ENCODE measurements around the gene BRPF1. TPM values are rescaled to one million over a fixed set of nuclear protein-coding genes. Genes with fewer than 3 reads are reported as not detected.
A peak's percentile ranks its signal among the peaks of the same experiment; 100 is the strongest.

Gene BRPF1
- total RNA-seq, 1 donor from 2014 or later, result 28.0 TPM

GRCh38 chr3:9732740-9733115, 1.2 kb downstream of the BRPF1 start:
- H3K4me1 Mint-ChIP-seq (ENCODE audit: unreplicated experiment), result peaks cover 22% of the 10 kb centered on the region
- no peak for TF ChIP-seq CTCF (conservative IDR thresholded peaks at IDR 0.05)
- peak overlapping the region; percentile 94 for H3K4me3 Mint-ChIP-seq
- peaks cover 6% of the 10 kb centered on the region for H3K27me3 Mint-ChIP-seq
- H3K36me3 Mint-ChIP-seq, result no peaks in the 10 kb centered on the region
- H3K9me3 Mint-ChIP-seq, result no peaks in the 10 kb centered on the region
- no peak for DNase-seq (ENCODE audit: extremely low spot score, unreplicated experiment)
- peak overlapping the region; percentile 92 for H3K27ac Mint-ChIP-seq

- DNase-seq (ENCODE audit: extremely low spot score, unreplicated experiment), result no peak
- no peak overlapping the region for H3K27ac Mint-ChIP-seq
- H3K9me3 Mint-ChIP-seq, result no peaks in the 10 kb centered on the region
- no peak for TF ChIP-seq CTCF (conservative IDR thresholded peaks at IDR 0.05)
- H3K27me3 Mint-ChIP-seq, result no peaks in the 10 kb centered on the region
- H3K4me1 Mint-ChIP-seq (ENCODE audit: unreplicated experiment), result peaks cover 16% of the 10 kb centered on the region
- H3K4me3 Mint-ChIP-seq, result no peak overlapping the region
- H3K36me3 Mint-ChIP-seq, result peaks cover 5% of the 10 kb centered on the region
Measured at GRCh38 chr3:9736831-9737230, 5.3 kb downstream of the BRPF1 start.

- H3K36me3 Mint-ChIP-seq, result peaks cover 5% of the 10 kb centered on the region
- H3K27ac Mint-ChIP-seq, result no peak overlapping the region
- no peaks in the 10 kb centered on the region for H3K4me1 Mint-ChIP-seq (ENCODE audit: unreplicated experiment)
- no peak for TF ChIP-seq CTCF (conservative IDR thresholded peaks at IDR 0.05)
- H3K27me3 Mint-ChIP-seq, result no peaks in the 10 kb centered on the region
- H3K9me3 Mint-ChIP-seq, result no peaks in the 10 kb centered on the region
- no peak overlapping the region for H3K4me3 Mint-ChIP-seq
- no peak for DNase-seq (ENCODE audit: extremely low spot score, unreplicated experiment)
Measured at GRCh38 chr3:9739181-9739580, 7.6 kb downstream of the BRPF1 start.

GRCh38 chr3:9742560-9742959, 11.0 kb downstream of the BRPF1 start:
- Mint-ChIP-seq H3K27ac (no peak overlapping the region), H3K27me3 (no peaks in the 10 kb centered on the region), H3K9me3 (no peaks in the 10 kb centered on the region), H3K36me3 (peaks cover 12% of the 10 kb centered on the region), H3K4me3 (no peak overlapping the region), H3K4me1 (ENCODE audit: unreplicated experiment) (no peaks in the 10 kb centered on the region)
- no peak for TF ChIP-seq CTCF (conservative IDR thresholded peaks at IDR 0.05)
- no peak for DNase-seq (ENCODE audit: extremely low spot score, unreplicated experiment)

DNA sequence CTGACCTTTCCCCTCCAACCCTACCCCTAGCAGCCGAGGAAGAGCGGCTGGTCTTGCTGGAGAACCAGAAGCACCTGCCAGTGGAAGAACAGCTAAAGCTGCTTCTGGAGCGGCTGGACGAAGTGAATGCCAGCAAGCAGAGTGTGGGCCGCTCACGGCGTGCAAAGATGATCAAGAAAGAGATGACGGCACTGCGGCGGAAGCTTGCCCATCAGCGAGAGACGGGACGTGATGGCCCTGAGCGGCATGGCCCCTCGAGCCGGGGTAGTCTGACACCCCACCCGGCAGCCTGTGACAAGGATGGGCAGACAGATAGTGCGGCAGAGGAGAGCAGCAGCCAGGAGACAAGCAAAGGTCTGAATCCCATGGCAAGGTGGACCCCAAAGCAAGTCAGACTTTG, 12.0 kb downstream of the BRPF1 start:
- H3K4me3 Mint-ChIP-seq, result no peak overlapping the region
- TF ChIP-seq CTCF (conservative IDR thresholded peaks at IDR 0.05), result no peak
- H3K27me3 Mint-ChIP-seq, result no peaks in the 10 kb centered on the region
- peaks cover 11% of the 10 kb centered on the region for H3K36me3 Mint-ChIP-seq
- H3K9me3 Mint-ChIP-seq, result no peaks in the 10 kb centered on the region
- DNase-seq (ENCODE audit: extremely low spot score, unreplicated experiment), result no peak
- no peak overlapping the region for H3K27ac Mint-ChIP-seq
- no peaks in the 10 kb centered on the region for H3K4me1 Mint-ChIP-seq (ENCODE audit: unreplicated experiment)

- no peaks in the 10 kb centered on the region for H3K27me3 Mint-ChIP-seq
- no peak overlapping the region for H3K27ac Mint-ChIP-seq
- H3K4me1 Mint-ChIP-seq (ENCODE audit: unreplicated experiment), result no peaks in the 10 kb centered on the region
- peaks cover 6% of the 10 kb centered on the region for H3K36me3 Mint-ChIP-seq
- no peak for DNase-seq (ENCODE audit: extremely low spot score, unreplicated experiment)
- H3K4me3 Mint-ChIP-seq, result no peak overlapping the region
- TF ChIP-seq CTCF (conservative IDR thresholded peaks at IDR 0.05), result no peak
- H3K9me3 Mint-ChIP-seq, result no peaks in the 10 kb centered on the region
Measured at GRCh38 chr3:9744162-9744561, 12.6 kb downstream of the BRPF1 start.

All from type B pancreatic cell (in vitro differentiated cells).